GM19043 (cell line): Measurements from ENCODE around the gene GLT6D1.
"Not testable (repeated sequence)": the region's sequence is repeated elsewhere in the genome, so short reads cannot be mapped to it uniquely, and the experiment has no call there.

Experiments used
- ATAC-seq: cut with Tn5 transposase; IDR thresholded peaks from one replicate; pipeline ENCODE4 v1.9.1; 2021; ENCODE audit warnings: low read depth; ENCODE audit not compliant: unreplicated experiment

The GLT6D1 gene

DNA sequence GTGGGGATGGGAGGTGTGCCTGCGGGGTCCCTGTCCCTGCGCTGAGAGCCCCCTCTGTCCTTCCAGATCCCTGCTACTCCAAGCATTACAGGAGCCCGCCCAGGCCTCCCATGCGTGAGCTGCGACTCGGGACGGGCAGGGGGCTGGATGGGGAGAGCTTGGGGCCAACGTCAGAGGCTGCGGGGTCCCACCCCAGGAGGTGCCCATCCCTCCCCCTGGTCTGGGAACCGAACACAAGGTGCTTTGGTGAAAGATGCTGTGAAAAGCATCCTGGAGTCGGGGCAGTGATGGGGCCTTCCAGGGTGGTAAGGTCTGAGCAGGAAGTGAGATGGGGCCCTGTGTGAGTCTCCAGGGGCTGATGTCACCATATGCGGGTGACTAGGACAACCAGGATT, 26.5 kb upstream of the GLT6D1 start:
- ATAC-seq = no peak

GRCh38 chr9:135664801-135665794, 25.8 kb upstream of the GLT6D1 start:
- no peak for ATAC-seq

- ATAC-seq = no peak
These were observed 24.9 kb upstream of the GLT6D1 start for GRCh38 chr9:135664266-135664665.

- ATAC-seq = no peak
These were observed 24.5 kb upstream of the GLT6D1 start for GRCh38 chr9:135663857-135664256.

- ATAC-seq = no peak
These were observed 24.1 kb upstream of the GLT6D1 start for GRCh38 chr9:135663451-135663770.

- ATAC-seq = no peak
These were observed 23.6 kb upstream of the GLT6D1 start, which contains the start of gene LCN9 for GRCh38 chr9:135662758-135663450. LCN9 (plus strand) TSS chr9:135663309; CDS start chr9:135663322, 13 bp downstream.

DNA sequence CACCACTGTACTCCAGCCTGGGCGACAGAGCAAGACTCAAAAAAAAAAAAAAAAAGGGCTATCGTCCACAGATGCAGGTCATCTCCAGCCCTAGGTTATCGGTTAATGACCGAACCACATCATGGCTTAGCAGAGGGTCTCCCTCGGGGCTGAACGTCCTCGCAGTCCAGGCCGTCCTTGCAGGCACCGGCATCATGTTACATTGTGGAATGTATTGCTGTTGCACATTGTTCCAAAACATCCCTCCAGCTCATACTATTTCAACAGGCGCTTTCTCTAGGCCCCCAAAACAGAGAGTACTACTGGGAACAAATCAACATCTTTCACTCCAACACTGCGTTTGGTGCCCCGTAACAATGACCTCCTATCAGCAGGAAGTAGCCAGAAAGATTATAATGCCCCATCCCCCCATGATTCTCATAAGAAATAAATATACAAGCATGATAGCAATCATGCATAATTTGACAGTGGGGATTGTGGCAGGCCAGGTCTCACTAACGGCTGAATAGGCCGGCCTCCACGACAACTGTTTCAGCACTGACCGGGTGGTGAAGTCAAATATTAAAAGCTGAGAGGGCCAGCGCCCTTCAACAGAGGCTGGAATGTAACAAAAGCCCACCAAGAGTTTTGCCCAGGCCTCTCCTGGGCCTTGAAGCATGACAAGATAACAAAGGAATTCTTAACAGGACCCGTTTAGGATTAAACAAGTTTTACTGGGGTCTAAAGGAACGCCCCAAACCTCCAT, 22.6 kb upstream of the GLT6D1 start:
- ATAC-seq = no peak

GRCh38 chr9:135660407-135660806, 21.1 kb upstream of the GLT6D1 start:
- ATAC-seq = no peak

GRCh38 chr9:135659252-135659651, 19.9 kb upstream of the GLT6D1 start:
- ATAC-seq = no peak

GRCh38 chr9:135657416-135657815, 18.1 kb upstream of the GLT6D1 start:
- no peak for ATAC-seq

DNA sequence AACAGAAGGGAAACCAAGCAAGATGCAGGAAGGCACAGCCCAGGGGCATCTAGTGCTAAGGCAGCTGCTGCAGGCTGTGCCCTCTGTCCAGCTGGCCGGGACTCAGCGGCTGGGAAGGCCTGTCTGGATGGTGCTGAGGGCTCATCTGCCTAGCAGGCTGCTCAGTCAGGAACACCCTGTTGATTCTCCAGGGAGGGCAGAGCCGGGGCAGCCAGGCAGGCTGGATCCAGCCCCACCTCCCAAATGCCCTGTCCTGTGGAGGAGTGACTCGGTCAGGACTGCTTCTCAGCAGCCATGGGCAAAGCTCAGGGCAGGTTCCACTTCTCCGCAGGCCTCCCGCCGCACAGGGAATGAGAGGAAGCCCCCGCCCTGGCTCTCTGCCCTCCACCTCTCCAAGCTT, 16.0 kb upstream of the GLT6D1 start:
- ATAC-seq = no peak

- ATAC-seq = no peak
These were observed 11.1 kb upstream of the GLT6D1 start for GRCh38 chr9:135650408-135650807.

GRCh38 chr9:135649508-135649907, 10.2 kb upstream of the GLT6D1 start:
- no peak for ATAC-seq

GRCh38 chr9:135648494-135649410, 9.4 kb upstream of the GLT6D1 start:
- no peak for ATAC-seq

DNA sequence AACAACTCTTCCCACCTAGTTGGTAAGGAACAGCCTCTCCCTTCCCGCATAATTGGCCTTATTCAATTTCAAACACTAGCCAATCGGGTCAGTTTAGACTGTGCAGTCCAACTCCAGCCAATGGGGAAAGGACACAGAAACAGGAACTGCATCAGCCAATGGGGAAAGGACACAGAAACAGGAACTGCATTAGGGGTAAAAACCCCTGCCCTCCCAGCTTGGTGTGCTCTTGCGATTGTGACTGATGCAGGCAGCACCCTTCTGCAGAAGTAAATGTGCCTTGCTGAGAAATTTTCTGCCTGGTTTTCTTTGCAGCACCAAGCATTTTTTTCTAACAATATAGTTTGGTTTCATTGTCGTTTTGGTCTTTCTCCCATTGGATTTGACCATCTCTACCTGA, 8.5 kb upstream of the GLT6D1 start:
- no peak for ATAC-seq

DNA sequence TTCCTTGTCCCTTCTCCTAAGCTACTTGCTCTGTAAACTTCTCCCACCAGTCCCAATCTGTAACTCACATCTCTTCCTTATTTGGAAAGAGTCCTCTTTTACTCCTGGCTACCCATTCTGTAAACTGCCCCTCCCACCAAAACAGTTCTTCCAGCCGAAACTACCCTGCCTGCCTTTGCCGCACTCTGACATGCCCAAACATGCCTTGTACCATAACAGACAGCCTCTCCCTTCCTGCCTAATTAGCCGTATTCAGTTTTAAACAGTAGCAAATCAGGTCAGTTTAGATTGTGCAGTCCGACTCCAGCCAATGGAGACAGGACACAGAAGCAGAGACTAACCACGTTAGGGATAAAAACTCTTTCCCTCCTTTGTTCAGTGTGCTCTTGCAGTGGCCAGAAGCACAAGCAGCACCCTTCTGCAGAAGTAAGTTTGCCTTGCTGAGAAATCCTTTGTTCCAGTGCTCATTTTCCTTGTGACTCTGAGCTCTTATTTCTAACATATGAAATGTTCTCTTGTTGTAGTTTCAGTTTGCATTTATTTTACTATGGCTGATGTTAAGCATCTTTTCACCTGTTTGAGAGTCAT, 5.4 kb upstream of the GLT6D1 start:
- ATAC-seq = no peak

- ATAC-seq = no peak
These were observed 2.4 kb upstream of the GLT6D1 start for GRCh38 chr9:135641745-135642144.

DNA sequence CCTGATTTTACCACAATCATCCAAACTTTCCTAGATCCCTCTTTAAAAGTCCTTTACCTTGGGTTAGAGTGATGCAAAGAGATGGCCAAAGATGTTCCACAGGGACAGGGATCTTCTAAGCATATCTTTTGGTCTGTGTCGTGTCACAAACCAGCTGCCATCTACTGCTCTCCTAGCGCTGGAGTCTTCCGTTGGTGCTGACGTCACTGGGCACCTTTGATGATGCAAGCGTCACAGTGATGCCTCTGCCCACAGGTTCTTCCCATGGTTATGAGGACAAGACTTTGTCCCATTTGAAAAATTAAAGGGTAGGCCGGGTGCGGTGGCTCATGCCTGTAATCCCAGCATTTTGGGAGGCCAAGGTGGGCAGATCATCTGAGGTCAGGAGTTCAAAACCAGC, 1.7 kb upstream of the GLT6D1 start:
- no peak for ATAC-seq

GRCh38 chr9:135636930-135637530, 2.3 kb downstream of the GLT6D1 start:
- ATAC-seq = not testable (repeated sequence)
